Right lobe of liver (tissue), 6 donors: ENCODE data around the gene ZDHHC13. TPM values are rescaled to one million over a fixed set of nuclear protein-coding genes. Genes with fewer than 3 reads are reported as not detected.
A peak's percentile ranks its signal among the peaks of the same experiment; 100 is the strongest.

Source experiments
- ATAC-seq, 4 donors: fragments of 200-7000 bp; cut with Tn5 transposase; one replicate each; pipeline ENCODE4 v1.9.1; 2020; ENCODE audit warnings: mild to moderate bottlenecking in 4 of 4, moderate library complexity in 4 of 4
- DNase-seq, 3 donors: peaks; one replicate each; pipeline ENCODE4 v3.0.0-alpha.2; 2020
- H3K27ac ChIP-seq, 3 donors: fragments of 200-600 bp; one replicate each; pipeline ENCODE4 v1.8.0; 2022
- H3K27me3 ChIP-seq, 2 donors: fragments of 200-600 bp; one replicate each; pipeline ENCODE4 v1.8.0; 2022
- H3K36me3 ChIP-seq, 4 donors: fragments of 200-600 bp; sonication (generic) in 1 of 4; one replicate each; pipeline versions ENCODE4 v1.5.1 to v1.8.0; 2017 to 2022; ENCODE audit warnings: control low read depth in 1 of 4
- H3K4me1 ChIP-seq, 4 donors: fragments of 200-600 bp; sonication (generic) in 1 of 4; one replicate each; pipeline versions ENCODE4 v1.5.1 to v1.8.0; 2017 to 2022; ENCODE audit warnings: control low read depth in 1 of 4
- H3K4me3 ChIP-seq, 3 donors: fragments of 200-600 bp; one replicate each; pipeline ENCODE4 v1.8.0; 2022
- H3K9me3 ChIP-seq, 4 donors: fragments of 200-600 bp; sonication (generic) in 1 of 4; one replicate each; pipeline versions ENCODE4 v1.5.1 to v1.8.0; 2017 to 2022; ENCODE audit warnings: control low read depth in 1 of 4
- CTCF ChIP-seq, 4 donors: fragments of 200-600 bp in 3 of 4; fragments of 450-650 bp in 1 of 4; IDR thresholded peaks; one replicate each; pipeline versions ENCODE4 v1.5.1 to v1.8.0; 2016 to 2022; ENCODE audit warnings: antibody characterized with exemption in 4 of 4, mild to moderate bottlenecking in 2 of 4
- POLR2A ChIP-seq: fragments of 450-650 bp; IDR thresholded peaks from one replicate; pipeline ENCODE4 v1.6.1; 2017; ENCODE audit warnings: antibody characterized with exemption, mild to moderate bottlenecking
- WGBS: methylation state at CpG from one replicate; pipeline ENCODE4 v1.1.6; 2018; ENCODE audit warnings: low coverage, low lambda C conversion rate; ENCODE audit not compliant: insufficient coverage; ENCODE audit errors: missing lambda C conversion rate; 5-methylcytosine and 5-hydroxymethylcytosine counted together
- intact Hi-C, 2 donors: fragments of 100-400 bp; cut with DNase I; formaldehyde crosslinking; loops; one replicate each; pipeline versions ENCODE4 v1.11.2 to v1.14.1; 2022
- total RNA-seq, 6 experiments: library from RNA; depleted of rRNA in 2 of 6; stranded (reverse); fragments of >200 nt in 2 of 6; fragmentation: NEBNext Ultra II Directional in 3 of 6; extraction: Animal tissue kit (Norgen Biotek cat#: 25700) in 3 of 6; gene quantifications; one replicate each; pipeline versions ENCODE4 v1.1.0 to v1.2.4, GENCODE V29; 2016 to 2023
- donor health status: DM: no; HTN: yes; CAD: no.
- donor health status: DM: no; HTN: no; CAD: no.
- donor health status: DM: no; HTN: no; CAD: no.
- donor health status: DM: no; HTN: yes; CAD: no.
- donor health status: DM: no; HTN: yes; CAD: no.

ZDHHC13 gene
- total RNA-seq, 6 experiments from 2014 or later: 0.73 to 4.2 (median 2.2) TPM

- WGBS: 54% methylated on average over 6 of the region's 6 CpGs
- no peaks in the 10 kb centered on the region for H3K4me1 ChIP-seq
Observed at GRCh38 chr11:19185516-19186052, 68.6 kb downstream of the ZDHHC13 start.

GRCh38 chr11:19187114-19187832, 70.3 kb downstream of the ZDHHC13 start:
- WGBS: 60% methylated on average over 5 of the region's 5 CpGs
- H3K9me3 ChIP-seq: no peaks in the 10 kb centered on the region

More at GRCh38 chr11:19185516-19186052, 68.6 kb downstream of the ZDHHC13 start:
- TF ChIP-seq POLR2A: no peak
- no peak for TF ChIP-seq CTCF (IDR thresholded peaks at IDR 0.05)
- Histone ChIP-seq H3K9me3 (no peaks in the 10 kb centered on the region), H3K4me3 (no peak overlapping the region), H3K27me3 (no peaks in the 10 kb centered on the region), H3K36me3 (no peaks in the 10 kb centered on the region), H3K27ac (no peak overlapping the region)
- ATAC-seq: no peak
- DNase-seq: no peak
- intact Hi-C loops: no loop called here

GRCh38 chr11:19187833-19188258, 70.9 kb downstream of the ZDHHC13 start:
- Histone ChIP-seq H3K27me3 (no peaks in the 10 kb centered on the region), H3K4me3 (no peak overlapping the region), H3K27ac (no peak overlapping the region), H3K36me3 (no peaks in the 10 kb centered on the region), H3K4me1 (peaks cover 0 to 8% (median 0%) of the 10 kb centered on the region in 4 donors), H3K9me3 (no peaks in the 10 kb centered on the region)
- no CpG with 5 or more reads among the region's 9 CpGs for WGBS
- TF ChIP-seq POLR2A (no peak), CTCF (IDR thresholded peaks at IDR 0.05) (no peak)
- ATAC-seq (no peak), DNase-seq (no peak)
- intact Hi-C loops: no loop called here

More at GRCh38 chr11:19187114-19187832, 70.3 kb downstream of the ZDHHC13 start:
- TF ChIP-seq CTCF (IDR thresholded peaks at IDR 0.05): no peak
- TF ChIP-seq POLR2A: no peak
- Histone ChIP-seq H3K27me3 (no peaks in the 10 kb centered on the region), H3K4me1 (peaks cover 0 to 8% (median 0%) of the 10 kb centered on the region in 4 donors), H3K4me3 (no peak overlapping the region), H3K36me3 (no peaks in the 10 kb centered on the region), H3K27ac (no peak overlapping the region)
- DNase-seq (no peak), ATAC-seq (no peak)
- intact Hi-C loops: no loop called here

GRCh38 chr11:19191530-19192169, 74.7 kb downstream of the ZDHHC13 start:
- no peak overlapping the region for H3K4me3 ChIP-seq
- peak; percentile 30 to 84 (median 68) for DNase-seq

More at GRCh38 chr11:19191530-19192169, 74.7 kb downstream of the ZDHHC13 start:
- peak; percentile 96 to 98 (median 97) for ATAC-seq
- no peaks in the 10 kb centered on the region for H3K36me3 ChIP-seq
- H3K27ac ChIP-seq: peak overlapping the region in 1 of 3 donors; percentile 38
- WGBS: 76% methylated on average over 5 of the region's 7 CpGs
- TF ChIP-seq POLR2A (no peak), CTCF (IDR thresholded peaks at IDR 0.05) (peak in 2 of 4 donors; percentile 12 to 22)
- peaks cover 0 to 8% (median 0%) of the 10 kb centered on the region in 4 donors for H3K4me1 ChIP-seq
- H3K27me3 ChIP-seq: no peaks in the 10 kb centered on the region
- H3K9me3 ChIP-seq: no peaks in the 10 kb centered on the region
- intact Hi-C loops: no loop called here
